Measurements from ENCODE around the gene NABP2. TPM values are rescaled to one million over a fixed set of nuclear protein-coding genes. Genes with fewer than 3 reads are reported as not detected.
A peak's percentile ranks its signal among the peaks of the same experiment; 100 is the strongest.

The NABP2 gene
- 10.8 TPM for total RNA-seq (ENCODE audit: insufficient read depth, low replicate concordance)

- peak; percentile 99 for DNase-seq (ENCODE audit: low spot score)
These were observed at the start of gene NABP2 for GRCh38 chr12:56224102-56224701. Gene NABP2 (plus strand): TSS chr12:56224342. CDS start chr12:56224857, 515 bp downstream.

DNA sequence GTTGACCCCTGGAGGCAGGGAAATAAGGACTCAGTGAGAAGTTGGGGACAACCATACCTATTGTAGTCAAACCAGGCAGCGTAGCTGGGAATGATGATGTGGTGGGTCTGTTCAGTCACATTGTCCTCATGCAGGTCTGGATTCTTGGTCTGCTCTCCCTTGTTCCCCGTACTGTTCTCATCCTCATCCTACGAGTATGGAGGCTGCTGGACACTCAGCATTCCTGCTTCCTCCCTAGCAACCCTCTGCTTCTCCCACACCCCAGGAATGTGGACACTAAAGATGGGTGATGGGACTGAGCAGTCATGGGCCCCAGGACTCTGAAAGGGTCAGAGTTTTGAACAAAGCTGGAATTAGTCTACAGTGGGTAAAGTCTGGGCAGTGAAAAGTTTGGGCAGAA is 45.8 kb upstream of the NABP2 start:
- no peak for DNase-seq (ENCODE audit: low spot score)

GRCh38 chr12:56186957-56187356 is 37.2 kb upstream of the NABP2 start:
- DNase-seq (ENCODE audit: low spot score): no peak

DNA sequence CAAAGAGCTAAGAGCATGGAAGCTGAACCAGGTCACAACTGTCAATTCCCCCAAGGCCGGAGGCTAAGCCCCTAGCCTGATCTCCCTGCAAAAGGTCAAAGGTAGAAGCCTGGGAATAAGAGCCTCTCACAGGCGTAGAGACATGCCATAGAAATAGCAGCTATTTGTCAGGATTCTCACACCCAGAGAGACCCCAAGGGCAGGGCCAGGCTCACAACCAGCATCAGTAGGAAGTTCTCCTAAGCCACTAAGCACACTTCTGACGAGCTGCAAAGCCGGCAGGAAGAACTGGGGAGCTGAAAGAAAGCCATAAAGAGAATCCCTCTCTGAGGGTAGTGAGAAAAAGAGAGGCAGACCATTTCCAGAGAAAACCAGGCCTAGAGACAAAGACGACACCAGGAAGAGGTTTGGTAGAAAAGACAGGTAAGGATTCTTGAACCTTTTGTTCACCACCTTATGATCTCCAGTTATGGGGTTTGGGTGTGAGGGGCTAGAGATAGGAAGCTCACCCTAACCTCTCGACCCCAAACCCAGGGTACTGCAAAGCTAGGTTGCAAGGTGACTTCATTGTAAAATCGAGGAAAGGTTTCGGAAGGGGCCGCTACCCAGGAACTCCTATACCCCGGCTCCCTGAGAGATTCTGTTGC is 35.9 kb upstream of the NABP2 start:
- DNase-seq (ENCODE audit: low spot score): peak; percentile 52

DNA sequence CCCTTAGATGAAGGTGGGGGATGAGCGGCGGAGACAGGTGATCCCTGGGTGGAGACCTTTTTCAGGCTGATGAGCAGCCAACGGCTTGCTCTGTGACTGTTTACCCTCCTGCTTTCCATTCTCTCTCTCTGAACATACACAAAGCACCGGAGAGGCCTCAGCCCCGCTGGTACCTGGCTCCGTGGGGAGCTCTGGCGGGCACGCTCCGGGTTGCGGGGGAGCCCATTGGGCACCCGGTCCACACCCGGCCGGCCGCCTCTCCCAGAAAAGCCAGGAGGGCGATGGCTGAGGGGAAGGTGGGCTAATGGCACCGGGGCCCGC is 35.4 kb upstream of the NABP2 start:
- DNase-seq (ENCODE audit: low spot score): no peak

- DNase-seq (ENCODE audit: low spot score): peak; percentile 88
These were observed 34.8 kb upstream of the NABP2 start, which contains the start of gene SMARCC2 for GRCh38 chr12:56189099-56189917. Gene SMARCC2 (minus strand): TSS chr12:56189483. CDS start chr12:56189461, 22 bp downstream.

- DNase-seq (ENCODE audit: low spot score): peak; percentile 92
These were observed 34.0 kb upstream of the NABP2 start for GRCh38 chr12:56189918-56190694.

DNA sequence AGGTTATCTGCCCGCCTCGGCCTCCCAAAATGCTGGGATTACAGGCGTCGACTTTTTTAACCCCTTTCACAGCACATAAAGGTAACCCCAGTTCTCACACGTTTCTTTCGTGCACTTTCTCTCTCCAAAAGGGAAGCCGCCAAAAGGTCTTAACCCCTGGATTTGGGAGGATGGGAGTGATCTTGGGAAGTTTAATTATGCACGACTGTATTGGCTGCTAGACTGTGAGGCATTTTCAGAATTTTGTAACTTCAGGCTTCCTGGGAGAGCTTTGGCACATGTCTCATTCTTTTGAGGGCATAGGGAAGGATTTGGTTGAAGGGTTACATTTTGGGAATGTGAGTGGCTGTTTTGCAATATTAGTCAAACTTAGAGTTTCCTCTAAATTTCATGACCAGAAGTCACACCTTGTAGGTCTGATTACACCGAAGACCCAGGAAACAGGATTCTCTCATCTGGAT is 33.4 kb upstream of the NABP2 start:
- no peak for DNase-seq (ENCODE audit: low spot score)

GRCh38 chr12:56192582-56192981 is 31.6 kb upstream of the NABP2 start:
- DNase-seq (ENCODE audit: low spot score): no peak

GRCh38 chr12:56193025-56193578 is 31.0 kb upstream of the NABP2 start:
- DNase-seq (ENCODE audit: low spot score): peak; percentile 91

- DNase-seq (ENCODE audit: low spot score): peak; percentile 87
These were observed 27.2 kb upstream of the NABP2 start for GRCh38 chr12:56196818-56197550.

- DNase-seq (ENCODE audit: low spot score): no peak
These were observed 26.1 kb upstream of the NABP2 start for GRCh38 chr12:56197921-56198635.

GRCh38 chr12:56198836-56199235 is 25.3 kb upstream of the NABP2 start:
- DNase-seq (ENCODE audit: low spot score): no peak

GRCh38 chr12:56202366-56202765 is 21.8 kb upstream of the NABP2 start:
- no peak for DNase-seq (ENCODE audit: low spot score)

DNA sequence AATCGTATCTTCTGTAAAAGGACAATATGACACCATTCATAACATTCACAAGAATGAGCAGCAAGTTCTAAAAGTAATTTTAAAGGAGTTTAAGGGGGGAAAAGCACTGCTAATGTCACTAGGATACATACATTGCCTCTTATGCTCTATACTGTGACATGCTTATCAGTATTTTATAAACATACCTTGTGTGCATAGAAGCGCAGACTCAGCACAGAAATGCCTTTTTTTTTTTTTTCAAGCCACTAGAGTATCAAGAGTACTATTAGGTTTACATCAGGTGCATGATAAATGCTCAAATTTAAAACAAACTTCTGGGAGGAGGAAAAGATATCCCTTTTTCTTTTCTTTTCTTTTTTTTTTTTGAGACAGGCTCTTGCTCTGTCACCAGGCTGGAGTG is 21.3 kb upstream of the NABP2 start:
- DNase-seq (ENCODE audit: low spot score): no peak

DNA sequence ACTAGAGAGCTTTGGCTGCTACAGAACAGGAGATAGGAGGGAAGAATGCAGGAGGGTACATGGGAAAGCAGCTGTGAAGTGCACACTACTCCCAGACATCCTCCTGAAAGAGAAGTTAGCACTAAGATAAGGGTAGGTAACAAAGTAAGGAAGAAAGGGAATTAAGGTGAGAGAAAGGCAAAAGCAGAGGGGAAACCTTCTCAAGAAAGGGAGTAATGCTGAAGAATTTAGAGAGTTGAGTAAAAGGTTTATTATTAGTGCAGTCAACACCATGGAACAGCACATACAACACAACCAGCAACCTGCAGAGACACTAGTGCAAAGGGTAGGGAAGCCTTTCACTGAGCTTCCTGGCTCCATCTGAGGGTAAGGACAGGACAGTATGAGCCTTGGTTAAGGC is 19.9 kb upstream of the NABP2 start:
- no peak for DNase-seq (ENCODE audit: low spot score)

DNA sequence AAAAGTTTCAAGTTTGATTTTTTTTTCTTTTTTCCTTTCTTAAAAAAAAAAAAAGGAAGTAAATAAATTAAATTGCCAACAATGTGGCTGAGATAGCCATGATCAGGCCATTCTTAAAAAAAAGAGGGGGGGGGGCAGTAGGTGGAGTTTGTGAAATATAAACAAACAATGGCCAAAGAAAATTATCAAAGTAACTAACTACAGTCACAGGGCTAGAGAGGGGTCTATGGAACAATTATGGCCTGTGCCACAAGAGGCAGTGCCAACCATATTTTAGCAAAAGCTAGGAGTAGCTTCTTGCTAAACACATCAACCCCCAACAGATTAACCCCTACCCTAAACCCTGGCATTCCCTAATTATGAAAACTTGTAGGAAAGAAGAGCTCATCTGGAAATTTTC is 18.7 kb upstream of the NABP2 start:
- no peak for DNase-seq (ENCODE audit: low spot score)

DNA sequence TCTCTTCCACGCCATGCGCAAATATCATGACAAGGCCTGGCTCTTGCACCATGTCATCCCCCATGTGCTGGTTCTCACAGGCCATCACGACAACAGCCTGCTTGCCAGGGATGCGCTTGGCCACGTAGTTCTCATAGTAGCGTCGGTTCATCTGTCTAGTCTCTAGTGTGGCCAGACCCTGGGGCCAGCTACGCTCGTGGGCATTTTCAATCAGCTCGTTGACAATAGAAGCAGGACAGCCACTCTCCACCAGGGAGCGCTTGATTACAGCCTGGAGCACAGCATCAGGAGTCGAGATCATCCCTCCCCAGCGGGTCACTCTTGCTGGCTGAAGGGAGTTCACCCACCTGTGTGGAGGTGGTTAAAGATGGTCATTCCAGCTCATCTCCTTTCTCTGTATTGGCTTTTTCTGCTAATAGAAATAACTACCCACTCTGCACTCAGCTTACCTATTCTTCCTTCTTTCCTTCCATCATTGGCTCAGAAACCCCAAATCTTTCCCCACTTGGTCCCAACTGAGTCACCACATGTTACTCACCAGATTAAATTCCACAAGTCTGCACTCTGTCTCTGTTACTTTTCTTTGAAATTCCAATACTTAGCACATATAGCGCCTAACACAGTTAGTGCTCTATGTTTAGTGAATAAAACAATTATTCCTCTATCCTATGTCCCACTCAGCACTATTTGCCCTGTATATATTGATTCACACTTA is 17.5 kb upstream of the NABP2 start:
- DNase-seq (ENCODE audit: low spot score): peak; percentile 37

DNA sequence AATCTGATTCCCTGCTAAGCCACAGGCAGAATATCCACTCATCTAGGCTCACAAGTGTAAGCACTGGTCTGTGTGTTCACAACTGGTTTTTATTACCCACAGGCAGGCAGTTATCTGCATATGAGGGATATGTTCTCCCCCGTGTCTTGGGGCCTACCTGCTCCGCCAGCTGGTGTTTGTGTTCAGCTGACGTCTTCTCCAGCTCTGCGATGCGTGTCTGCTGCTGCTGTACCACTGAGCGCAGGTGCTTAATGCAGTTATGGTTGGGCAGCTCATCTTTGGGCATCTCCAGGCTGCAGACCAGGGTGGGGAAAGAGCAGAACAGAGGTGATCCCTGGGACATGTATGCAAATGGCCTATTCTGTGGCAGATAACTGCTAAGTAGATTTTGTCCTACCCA is 16.1 kb upstream of the NABP2 start:
- DNase-seq (ENCODE audit: low spot score): no peak

All from umbilical cord (tissue), 2 donors.